Measurements from ENCODE around the gene ZCCHC24.

- TF ChIP-seq, protein P1, sequence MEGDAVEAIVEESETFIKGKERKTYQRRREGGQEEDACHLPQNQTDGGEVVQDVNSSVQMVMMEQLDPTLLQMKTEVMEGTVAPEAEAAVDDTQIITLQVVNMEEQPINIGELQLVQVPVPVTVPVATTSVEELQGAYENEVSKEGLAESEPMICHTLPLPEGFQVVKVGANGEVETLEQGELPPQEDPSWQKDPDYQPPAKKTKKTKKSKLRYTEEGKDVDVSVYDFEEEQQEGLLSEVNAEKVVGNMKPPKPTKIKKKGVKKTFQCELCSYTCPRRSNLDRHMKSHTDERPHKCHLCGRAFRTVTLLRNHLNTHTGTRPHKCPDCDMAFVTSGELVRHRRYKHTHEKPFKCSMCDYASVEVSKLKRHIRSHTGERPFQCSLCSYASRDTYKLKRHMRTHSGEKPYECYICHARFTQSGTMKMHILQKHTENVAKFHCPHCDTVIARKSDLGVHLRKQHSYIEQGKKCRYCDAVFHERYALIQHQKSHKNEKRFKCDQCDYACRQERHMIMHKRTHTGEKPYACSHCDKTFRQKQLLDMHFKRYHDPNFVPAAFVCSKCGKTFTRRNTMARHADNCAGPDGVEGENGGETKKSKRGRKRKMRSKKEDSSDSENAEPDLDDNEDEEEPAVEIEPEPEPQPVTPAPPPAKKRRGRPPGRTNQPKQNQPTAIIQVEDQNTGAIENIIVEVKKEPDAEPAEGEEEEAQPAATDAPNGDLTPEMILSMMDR (IDR thresholded peaks at IDR 0.05) = no peak
- TF ChIP-seq POLR2A (IDR thresholded peaks at IDR 0.05) = no peak
Measured at GRCh38 chr10:79444199-79445119, 965 bp downstream of the ZCCHC24 start.
